Posterior vena cava (tissue), 2 donors: ENCODE data around the gene MEMO1. TPM values are rescaled to one million over a fixed set of nuclear protein-coding genes. Genes with fewer than 3 reads are reported as not detected.

Experiments
- DNase-seq: peaks from one replicate; pipeline ENCODE4 v3.0.0-alpha.2; 2020; ENCODE audit warnings: low spot score
- intact Hi-C, 2 donors: fragments of 100-400 bp; cut with DNase I; formaldehyde crosslinking; loops; one replicate each; pipeline versions ENCODE4 v1.14.1 to v1.14.2; 2022 to 2023
- total RNA-seq, 2 donors: library from RNA; stranded (reverse); fragmentation: NEBNext Ultra II Directional; extraction: Animal tissue kit (Norgen Biotek cat#: 25700); gene quantifications; one replicate each; pipeline ENCODE4 v1.2.1, GENCODE V29; 2021
- donor health status: DM: yes; HTN: yes; CAD: no.
- donor health status: DM: yes; HTN: yes; CAD: no.

Gene MEMO1
- total RNA-seq, 2 donors from 2014 or later = 33.5 to 44.7 TPM

- DNase-seq = no peak
- intact Hi-C loops = no loop called here
Observed at GRCh38 chr2:32002406-32002805, 8.4 kb downstream of the MEMO1 start.

GRCh38 chr2:31999438-31999837 lies 11.4 kb downstream of the MEMO1 start:
- intact Hi-C loops = no loop called here

DNA sequence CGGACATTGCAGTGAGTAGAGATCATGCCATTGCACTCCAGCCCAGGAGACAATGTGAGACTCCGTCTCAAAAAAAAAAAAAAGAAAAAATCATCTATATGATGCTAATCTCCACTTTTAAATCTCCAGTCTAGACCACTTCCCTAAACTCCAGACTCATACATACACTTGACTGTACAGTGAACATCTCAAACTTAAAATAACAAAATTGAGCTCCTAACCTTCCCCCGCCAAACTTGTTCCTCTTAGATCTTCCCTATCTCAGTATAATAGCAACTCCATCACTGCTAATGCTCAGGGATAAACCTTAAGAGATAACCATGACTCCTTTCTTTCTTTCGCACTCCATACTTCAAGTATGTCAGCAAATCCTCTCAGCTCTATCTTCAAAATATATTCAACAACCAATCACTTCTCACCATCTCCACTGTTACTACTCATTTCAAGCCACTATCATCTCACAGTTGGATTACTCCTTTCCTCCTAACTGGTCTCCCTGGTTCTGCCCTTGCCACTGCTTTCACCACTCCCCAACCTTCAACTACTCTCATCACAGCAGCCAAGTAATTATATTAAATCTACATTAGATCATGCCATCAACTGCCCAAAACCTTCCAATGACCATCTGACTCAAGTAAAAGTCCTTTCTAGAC lies 12.0 kb downstream of the MEMO1 start:
- DNase-seq = no peak
- intact Hi-C loops = no loop called here

More at GRCh38 chr2:31999438-31999837, 11.4 kb downstream of the MEMO1 start:
- no peak for DNase-seq

GRCh38 chr2:31997653-31998052 lies 13.2 kb downstream of the MEMO1 start:
- intact Hi-C loops = no loop called here
- no peak for DNase-seq

- DNase-seq = no peak
- intact Hi-C loops = no loop called here
Observed at GRCh38 chr2:31996571-31997150, 14.1 kb downstream of the MEMO1 start.

- no peak for DNase-seq
- intact Hi-C loops = no loop called here
Observed at GRCh38 chr2:31992934-31993333, 17.9 kb downstream of the MEMO1 start.

- intact Hi-C loops = no loop called here
- no peak for DNase-seq
Observed at GRCh38 chr2:31992025-31992579, 18.7 kb downstream of the MEMO1 start.

- intact Hi-C loops = no loop called here
Observed at GRCh38 chr2:31989946-31990345, 20.9 kb downstream of the MEMO1 start.

DNA sequence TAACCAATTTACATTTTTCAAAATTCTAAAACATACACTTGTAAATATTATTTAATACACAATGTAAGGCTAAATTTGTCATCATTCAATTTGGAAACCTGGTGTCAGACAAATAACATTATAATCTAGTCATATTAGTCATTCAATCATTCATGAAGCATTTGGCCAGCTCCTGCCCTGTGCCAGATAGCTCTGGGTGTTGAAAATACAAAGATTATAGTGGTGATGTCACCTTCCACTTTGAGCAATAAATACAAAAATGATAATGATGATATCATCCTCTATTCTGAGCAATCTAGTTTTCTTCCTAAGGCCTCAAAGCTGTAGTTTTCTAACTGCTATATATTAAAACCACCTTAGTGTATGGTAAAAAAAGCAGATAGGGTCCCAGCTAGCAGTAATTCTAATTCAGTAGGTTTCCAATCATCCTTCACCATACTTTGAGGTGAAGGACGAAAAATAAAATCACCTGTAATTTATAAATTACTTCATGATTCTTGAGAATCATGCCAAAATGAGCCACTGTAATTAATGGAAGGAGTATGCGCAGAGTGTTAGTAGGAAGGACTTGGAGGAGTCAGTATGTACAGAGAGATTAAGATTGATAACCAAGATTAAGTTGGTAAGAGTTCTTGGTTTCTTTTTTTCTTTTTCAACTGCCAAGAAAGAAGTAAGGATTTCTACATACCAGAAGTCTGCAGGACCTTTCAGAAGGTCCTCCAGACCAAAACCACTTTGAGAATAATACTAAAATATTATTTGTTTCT lies 23.2 kb downstream of the MEMO1 start:
- intact Hi-C loops = no loop called here

More at GRCh38 chr2:31989946-31990345, 20.9 kb downstream of the MEMO1 start:
- no peak for DNase-seq

GRCh38 chr2:31986906-31987305 lies 23.9 kb downstream of the MEMO1 start:
- no peak for DNase-seq
- intact Hi-C loops = no loop called here

More for the DNA sequence above, 23.2 kb downstream of the MEMO1 start:
- no peak for DNase-seq

- intact Hi-C loops = no loop called here
- DNase-seq = no peak
Observed at GRCh38 chr2:31983762-31984467, 26.9 kb downstream of the MEMO1 start.

DNA sequence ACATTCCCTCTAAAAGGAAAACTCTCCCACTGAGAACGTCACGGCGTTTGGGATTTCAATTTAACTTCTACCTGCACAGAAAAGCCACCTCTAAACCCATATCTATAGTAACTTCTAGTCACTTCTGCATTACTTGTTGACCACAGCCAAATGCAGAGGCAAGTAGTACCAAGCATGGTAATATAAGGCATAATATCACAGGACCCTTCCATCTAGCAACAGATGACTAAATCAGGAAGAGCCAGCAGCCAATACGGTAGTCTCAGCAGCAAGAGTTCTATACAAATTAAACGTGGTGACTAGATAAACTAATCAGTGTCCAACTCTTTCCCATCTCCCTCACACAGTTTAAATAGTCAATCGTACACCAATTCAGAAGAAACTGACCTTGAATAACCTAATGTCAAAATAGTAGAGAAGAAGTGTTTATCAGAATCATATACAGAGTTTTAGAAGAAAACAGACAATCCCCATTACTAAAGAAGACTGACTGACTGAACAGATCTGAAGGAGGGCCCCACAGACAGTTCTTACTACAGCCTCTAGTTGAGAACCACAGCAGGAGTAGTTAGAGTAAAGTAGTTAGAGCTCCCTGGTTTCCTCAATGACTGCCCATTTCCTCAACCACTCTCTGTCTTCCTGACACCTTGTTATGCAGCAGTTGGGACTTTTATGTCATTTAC lies 30.0 kb downstream of the MEMO1 start:
- intact Hi-C loops = no loop called here
- no peak for DNase-seq

DNA sequence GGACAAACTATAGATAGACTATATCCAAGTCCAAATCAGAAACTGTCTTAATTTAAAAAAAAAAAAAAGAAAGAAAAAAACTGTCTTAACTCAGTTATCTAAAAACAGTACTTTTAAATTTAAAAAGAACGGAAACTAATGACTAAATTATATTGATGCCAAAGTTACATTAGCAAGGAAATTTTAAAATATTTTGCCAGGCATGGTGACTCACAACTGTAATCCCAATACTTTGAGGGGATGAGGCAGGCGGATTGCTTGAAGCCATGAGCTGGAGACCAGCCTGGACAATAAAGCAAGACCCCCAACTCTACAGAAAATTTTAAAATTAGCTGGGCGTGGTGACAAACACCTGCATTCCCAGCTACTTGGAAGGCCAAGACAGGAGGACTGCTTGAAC lies 30.9 kb downstream of the MEMO1 start:
- intact Hi-C loops = no loop called here

DNA sequence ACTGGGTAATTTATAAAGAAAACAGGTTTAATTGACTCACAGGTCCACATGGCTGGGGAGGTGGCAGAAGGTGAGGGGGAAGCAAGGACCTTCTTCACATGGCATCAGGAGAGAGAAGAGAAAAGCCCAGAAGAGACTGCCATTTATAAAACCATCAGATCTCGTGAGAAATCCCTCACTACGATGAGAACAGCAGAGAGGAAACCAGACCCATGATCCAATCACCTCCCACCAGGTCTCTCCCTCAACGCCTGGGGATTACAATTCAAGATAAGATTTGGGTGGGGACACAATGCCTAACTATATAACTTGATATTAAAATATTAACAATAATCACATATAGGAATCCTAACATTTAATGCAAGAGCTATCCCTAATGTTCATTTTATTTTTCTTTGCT lies 31.8 kb downstream of the MEMO1 start:
- intact Hi-C loops = no loop called here
- no peak for DNase-seq

More for the DNA sequence above, 30.9 kb downstream of the MEMO1 start:
- no peak for DNase-seq

DNA sequence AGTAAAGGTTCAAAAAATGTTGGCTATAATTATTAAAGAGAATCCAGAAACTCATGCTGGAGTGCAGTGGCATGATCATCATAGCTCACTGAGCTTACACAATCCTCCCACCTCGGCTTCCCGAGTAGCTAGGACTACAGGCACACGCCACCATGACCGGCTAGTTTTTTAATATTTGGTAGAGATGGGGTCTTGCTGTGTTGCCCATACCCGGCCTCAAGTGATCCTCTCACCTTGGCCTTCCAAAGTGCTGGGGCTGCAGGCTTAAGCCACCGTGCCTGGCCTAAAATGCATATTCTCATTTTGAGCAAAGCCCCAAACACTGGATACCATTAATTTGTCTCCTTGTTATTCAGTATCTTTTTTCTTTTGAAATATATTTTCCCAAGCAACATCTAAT lies 32.4 kb downstream of the MEMO1 start:
- DNase-seq = no peak
- intact Hi-C loops = no loop called here

DNA sequence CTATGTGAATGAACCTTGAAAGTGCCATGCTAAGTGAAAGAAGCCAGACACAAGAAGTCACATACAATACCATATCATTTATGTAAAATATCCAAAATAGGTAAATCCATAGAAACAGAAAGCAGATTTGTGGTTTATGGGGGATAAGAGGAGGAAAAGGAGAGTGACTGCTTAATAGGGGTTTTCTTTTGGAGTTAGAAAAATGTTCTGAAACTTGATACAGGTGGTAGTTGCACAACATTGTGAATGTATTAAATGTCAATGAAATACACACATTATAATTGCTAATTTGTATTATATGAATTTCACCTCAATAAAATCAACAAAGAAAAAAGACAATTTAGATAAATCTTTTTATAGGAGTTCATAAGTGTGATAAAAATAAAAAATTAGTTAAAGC lies 37.1 kb downstream of the MEMO1 start:
- intact Hi-C loops = no loop called here
- no peak for DNase-seq

DNA sequence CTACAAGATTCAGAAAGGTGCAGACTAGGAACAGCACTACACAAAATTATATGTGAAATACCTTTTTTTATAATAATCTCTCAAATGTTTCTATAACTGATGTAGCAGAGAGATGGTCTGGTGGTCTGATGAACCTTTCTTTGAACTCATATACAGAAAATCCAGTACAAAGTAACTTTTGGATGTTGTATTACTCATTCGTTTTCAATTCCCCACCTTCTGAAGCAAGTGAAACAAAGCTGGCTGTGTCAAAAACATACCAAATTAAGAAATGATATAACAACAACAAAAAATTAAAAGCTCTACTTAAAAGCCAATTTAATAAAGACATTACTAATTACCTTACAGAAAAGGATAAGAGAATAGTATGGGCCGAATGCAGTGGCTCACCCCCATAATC lies 38.7 kb downstream of the MEMO1 start:
- intact Hi-C loops = no loop called here
- no peak for DNase-seq

GRCh38 chr2:31969178-31969577 lies 41.6 kb downstream of the MEMO1 start:
- DNase-seq = no peak
- intact Hi-C loops = loop anchor here in 1 of 2 donors (2.0 kb wide), 1 partner anchor 20 kb away; no protein-coding TSS in a partner anchor

DNA sequence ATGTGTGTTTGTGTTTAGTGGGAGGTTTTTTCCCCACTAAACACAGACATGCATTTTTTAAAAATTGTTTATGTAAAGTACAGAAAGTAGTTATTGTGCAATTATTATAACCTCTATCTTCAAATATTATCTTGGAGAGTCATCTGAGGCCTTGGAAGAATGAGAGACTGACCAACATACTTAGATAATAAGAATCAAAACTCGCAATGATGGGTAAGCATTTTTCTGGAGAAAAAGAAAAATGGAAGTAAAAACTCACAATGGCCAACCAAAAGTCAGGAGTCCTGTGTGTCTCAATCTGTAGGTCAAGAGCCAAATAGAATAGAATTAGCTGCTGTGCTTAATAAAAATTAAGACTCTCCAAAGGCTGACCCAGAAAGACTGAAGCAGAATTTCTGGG lies 43.0 kb downstream of the MEMO1 start:
- intact Hi-C loops = loop anchor here in 1 of 2 donors (2.0 kb wide), 1 partner anchor 19 kb away; no protein-coding TSS in a partner anchor
- no peak for DNase-seq
